Endodermal cell (in vitro differentiated cells): ENCODE data around the gene COL4A1. TPM values are rescaled to one million over a fixed set of nuclear protein-coding genes. Genes with fewer than 3 reads are reported as not detected.
A peak's percentile ranks its signal among the peaks of the same experiment; 100 is the strongest.

ENCODE experiments used
- DNase-seq: peaks from one replicate; pipeline ENCODE4 v3.0.0-alpha.2; 2017
- H3K27ac ChIP-seq: 2 replicates; pipeline ENCODE4 v1.5.1; 2013; ENCODE audit warnings: mild to moderate bottlenecking, low read depth, low read length, moderate library complexity
- H3K27me3 ChIP-seq: 2 replicates; pipeline ENCODE4 v1.6.1; 2013; ENCODE audit warnings: mild to moderate bottlenecking, low read length, moderate library complexity; ENCODE audit not compliant: insufficient read depth, control insufficient read depth, poor library complexity, severe bottlenecking
- H3K36me3 ChIP-seq: 2 replicates; pipeline ENCODE4 v1.7.0; 2013; ENCODE audit warnings: mild to moderate bottlenecking, low read length, moderate library complexity; ENCODE audit not compliant: control insufficient read depth, insufficient read depth
- H3K4me1 ChIP-seq: one replicate; pipeline ENCODE4 v1.7.0; 2013; ENCODE audit warnings: low read length; ENCODE audit not compliant: control insufficient read depth, insufficient read depth
- H3K4me3 ChIP-seq: 2 replicates; pipeline ENCODE4 v1.5.1; 2013; ENCODE audit warnings: mild to moderate bottlenecking, low read length, moderate library complexity
- H3K9ac ChIP-seq: 2 replicates; pipeline ENCODE4 v1.6.1; 2013; ENCODE audit warnings: mild to moderate bottlenecking, low read length, moderate library complexity; ENCODE audit not compliant: poor library complexity, severe bottlenecking; ENCODE audit errors: extremely low read depth
- H3K9me3 ChIP-seq: 2 replicates; pipeline ENCODE4 v1.6.1; 2013; ENCODE audit warnings: mild to moderate bottlenecking, low read length, moderate library complexity; ENCODE audit not compliant: control insufficient read depth
- H3K27ac Mint-ChIP-seq: 2 replicates; pipeline ENCODE4 v1.8.0; 2020; ENCODE audit warnings: mixed read lengths
- H3K27me3 Mint-ChIP-seq: 2 replicates; pipeline ENCODE4 v1.8.0; 2021; ENCODE audit warnings: mild to moderate bottlenecking, mixed read lengths; ENCODE audit not compliant: insufficient read depth
- H3K36me3 Mint-ChIP-seq: 2 replicates; pipeline ENCODE4 v1.8.0; 2020; ENCODE audit warnings: low read depth, mixed read lengths
- H3K4me1 Mint-ChIP-seq: 2 replicates; pipeline ENCODE4 v1.8.0; 2020; ENCODE audit warnings: mixed read lengths
- H3K4me3 Mint-ChIP-seq: 2 replicates; pipeline ENCODE4 v1.8.0; 2020; ENCODE audit warnings: mild to moderate bottlenecking, moderate library complexity, mixed read lengths
- H3K9me3 Mint-ChIP-seq: 2 replicates; pipeline ENCODE4 v1.8.0; 2020; ENCODE audit warnings: mild to moderate bottlenecking, mixed read lengths
- CTCF ChIP-seq: fragments of 200-600 bp; sonication (generic); conservative IDR thresholded peaks from 2 replicates; pipeline ENCODE4 v1.5.0; 2021; ENCODE audit warnings: antibody characterized with exemption, mild to moderate bottlenecking
- WGBS, 2 experiments: methylation state at CpG; one replicate each; pipeline versions ENCODE4 v1.1.5 to v1.1.7; 2013; ENCODE audit warnings: missing lambda C conversion rate in 2 of 2, mixed read lengths in 1 of 2; ENCODE audit not compliant: insufficient coverage in 1 of 2, insufficient read length in 1 of 2; 5-methylcytosine and 5-hydroxymethylcytosine counted together
- total RNA-seq, 2 donors: library from RNA; stranded (reverse); fragmentation: NEBNext Ultra II Directional in 1 of 2; extraction: Animal tissue kit (Norgen Biotek cat#: 25700) in 1 of 2; gene quantifications; 2 replicates in 1 of 2; 3 replicates in 1 of 2; pipeline ENCODE4 v1.2.1, GENCODE V29; 2021

The COL4A1 gene
- total RNA-seq, 2 donors from 2014 or later, result 702 to 764 TPM

GRCh38 chr13:110118106-110118505 lies 188.9 kb downstream of the COL4A1 start:
- WGBS, 2 experiments, result 95 to 97% methylated on average over 6 to 11 of the region's 11 CpGs
- Mint-ChIP-seq H3K27ac (no peak overlapping the region), H3K4me1 (peaks cover 5% of the 10 kb centered on the region), H3K9me3 (no peaks in the 10 kb centered on the region), H3K27me3 (peaks cover 37% of the 10 kb centered on the region), H3K4me3 (no peak overlapping the region), H3K36me3 (no peaks in the 10 kb centered on the region)
- Histone ChIP-seq H3K36me3 (no peaks in the 10 kb centered on the region), H3K4me1 (no peaks in the 10 kb centered on the region), H3K9ac (no peak overlapping the region), H3K27me3 (peaks cover 13% of the 10 kb centered on the region), H3K9me3 (no peaks in the 10 kb centered on the region), H3K4me3 (no peak overlapping the region), H3K27ac (no peak overlapping the region)
- no peak for TF ChIP-seq CTCF
- DNase-seq, result peak; percentile 42

GRCh38 chr13:110116072-110116487 lies 190.9 kb downstream of the COL4A1 start:
- Mint-ChIP-seq H3K4me3 (no peak overlapping the region), H3K4me1 (peaks cover 5% of the 10 kb centered on the region), H3K36me3 (no peaks in the 10 kb centered on the region), H3K27ac (no peak overlapping the region), H3K9me3 (no peaks in the 10 kb centered on the region), H3K27me3 (peaks cover 29% of the 10 kb centered on the region)
- H3K4me1 ChIP-seq, result no peaks in the 10 kb centered on the region
- H3K36me3 ChIP-seq, result no peaks in the 10 kb centered on the region
- H3K27ac ChIP-seq, result no peak overlapping the region
- no peaks in the 10 kb centered on the region for H3K9me3 ChIP-seq
- DNase-seq, result peak; percentile 91
- H3K4me3 ChIP-seq, result no peak overlapping the region
- peaks cover 13% of the 10 kb centered on the region for H3K27me3 ChIP-seq
- WGBS, 2 experiments, result 20% methylated on average over 23 of the region's 23 CpGs; no CpG with 5 or more reads in 1 of the 2 experiments
- peak; percentile 96 for TF ChIP-seq CTCF
- H3K9ac ChIP-seq, result no peak overlapping the region

GRCh38 chr13:110115591-110115990 lies 191.4 kb downstream of the COL4A1 start:
- no peaks in the 10 kb centered on the region for H3K9me3 Mint-ChIP-seq

More at GRCh38 chr13:110115591-110115990, 191.4 kb downstream of the COL4A1 start:
- Mint-ChIP-seq H3K27ac (no peak overlapping the region), H3K27me3 (peaks cover 26% of the 10 kb centered on the region), H3K36me3 (no peaks in the 10 kb centered on the region), H3K4me1 (peaks cover 5% of the 10 kb centered on the region), H3K4me3 (no peak overlapping the region)
- DNase-seq, result no peak
- Histone ChIP-seq H3K4me1 (no peaks in the 10 kb centered on the region), H3K9me3 (no peaks in the 10 kb centered on the region), H3K27me3 (peaks cover 13% of the 10 kb centered on the region), H3K36me3 (no peaks in the 10 kb centered on the region), H3K9ac (no peak overlapping the region), H3K4me3 (no peak overlapping the region), H3K27ac (no peak overlapping the region)
- TF ChIP-seq CTCF, result no peak
- WGBS, 2 experiments, result 84 to 95% methylated on average over 4 to 5 of the region's 5 CpGs
